BE2C (cell line): ENCODE measurements around the gene SNX5.

ENCODE experiments used
- DNase-seq: peaks from one replicate; pipeline ENCODE4 v3.0.0-alpha.2; 2020
- H3K27me3 ChIP-seq: fragments of 250-450 bp; sonication (Bioruptor Pico); 2 replicates; pipeline ENCODE4 v1.5.1; 2020; ENCODE audit warnings: mild to moderate bottlenecking
- H3K36me3 ChIP-seq: fragments of 250-450 bp; sonication (Bioruptor Pico); 2 replicates; pipeline ENCODE4 v1.5.1; 2020; ENCODE audit warnings: mild to moderate bottlenecking
- H3K4me1 ChIP-seq: fragments of 250-450 bp; sonication (Bioruptor Pico); 2 replicates; pipeline ENCODE4 v1.5.1; 2020
- H3K4me3 ChIP-seq: 2 replicates; pipeline ENCODE4 v1.5.1; 2011; ENCODE audit warnings: low read depth, low read length
- H3K9me3 ChIP-seq: fragments of 250-450 bp; sonication (Bioruptor Pico); 2 replicates; pipeline ENCODE4 v1.5.1; 2020
- CTCF ChIP-seq: IDR thresholded peaks from 2 replicates; pipeline ENCODE4 v1.5.1; 2012; ENCODE audit warnings: mild to moderate bottlenecking, low read depth, low read length

SNX5 gene

DNA sequence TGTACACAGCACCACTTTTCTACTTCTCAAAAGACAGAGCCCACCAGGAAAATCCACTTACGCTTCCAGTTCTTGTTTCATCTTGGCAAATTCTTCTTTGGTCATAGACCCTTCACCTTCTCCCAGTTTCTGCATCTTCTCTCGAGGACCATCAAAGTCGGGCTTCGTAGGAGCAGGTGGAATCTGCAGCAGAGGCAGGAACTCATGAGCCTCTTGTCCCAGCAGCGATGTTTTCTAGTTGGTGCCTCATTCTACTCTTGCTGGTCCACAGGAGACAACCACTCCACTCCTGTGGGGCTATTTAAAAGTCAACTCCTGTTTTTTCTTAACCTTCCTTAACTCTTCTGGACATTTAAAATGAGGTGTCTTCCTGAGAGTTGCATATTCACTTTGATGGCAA is 14.7 kb downstream of the SNX5 start:
- Histone ChIP-seq H3K4me1 (peaks cover 6% of the 10 kb centered on the region), H3K27me3 (no peaks in the 10 kb centered on the region), H3K4me3 (no peak overlapping the region), H3K9me3 (no peaks in the 10 kb centered on the region), H3K36me3 (peaks cover 87% of the 10 kb centered on the region)
- no peak for TF ChIP-seq CTCF
- DNase-seq: no peak

DNA sequence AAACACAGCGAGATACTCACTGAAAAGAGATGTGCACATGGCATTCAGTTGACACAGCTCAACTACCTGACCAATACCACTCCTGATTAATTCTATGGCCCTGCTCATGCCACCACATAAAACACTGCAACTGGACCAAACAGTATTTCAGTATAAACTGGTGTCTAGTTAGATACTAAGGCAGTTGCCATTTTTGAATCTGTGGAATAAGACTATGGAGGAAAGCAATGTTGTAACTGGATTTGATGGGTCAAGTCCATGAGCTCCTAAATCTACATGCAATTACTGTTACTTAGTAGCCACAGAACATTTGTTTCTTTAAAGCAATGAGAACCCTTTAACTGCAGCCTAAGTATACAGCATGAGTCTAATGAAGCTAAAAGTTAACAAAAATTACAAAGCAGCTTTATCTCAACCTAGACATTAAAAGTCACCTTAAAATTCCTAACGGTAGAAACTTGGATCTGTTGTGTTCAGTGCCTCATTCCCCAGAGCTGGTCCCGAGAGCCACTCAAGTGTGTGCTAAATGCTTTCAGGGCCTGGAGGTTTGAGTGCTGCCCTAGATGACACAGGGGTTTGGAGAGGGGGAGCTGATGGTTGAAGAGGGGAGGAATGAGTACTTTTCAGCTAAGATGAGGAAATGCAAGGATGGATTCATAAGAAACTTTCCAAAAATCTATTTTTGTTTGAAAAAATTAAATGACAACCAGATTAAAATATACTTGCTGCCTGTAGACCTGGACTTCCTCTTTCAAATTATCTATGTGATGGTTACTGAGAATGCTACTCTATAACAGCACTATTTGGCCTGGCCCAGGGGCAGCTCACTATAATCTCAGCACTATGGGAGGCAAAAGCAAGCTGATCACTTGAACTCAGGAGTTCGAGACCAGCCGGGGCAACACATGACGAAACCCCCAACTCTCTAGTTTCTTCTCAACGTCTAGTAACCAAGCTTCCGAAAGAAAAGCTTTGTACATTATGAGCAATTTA is 15.6 kb downstream of the SNX5 start:
- no peak for TF ChIP-seq CTCF
- H3K36me3 ChIP-seq: peaks cover 95% of the 10 kb centered on the region
- no peaks in the 10 kb centered on the region for H3K4me1 ChIP-seq
- H3K9me3 ChIP-seq: no peaks in the 10 kb centered on the region
- H3K4me3 ChIP-seq: no peak overlapping the region
- DNase-seq: no peak
- H3K27me3 ChIP-seq: no peaks in the 10 kb centered on the region

DNA sequence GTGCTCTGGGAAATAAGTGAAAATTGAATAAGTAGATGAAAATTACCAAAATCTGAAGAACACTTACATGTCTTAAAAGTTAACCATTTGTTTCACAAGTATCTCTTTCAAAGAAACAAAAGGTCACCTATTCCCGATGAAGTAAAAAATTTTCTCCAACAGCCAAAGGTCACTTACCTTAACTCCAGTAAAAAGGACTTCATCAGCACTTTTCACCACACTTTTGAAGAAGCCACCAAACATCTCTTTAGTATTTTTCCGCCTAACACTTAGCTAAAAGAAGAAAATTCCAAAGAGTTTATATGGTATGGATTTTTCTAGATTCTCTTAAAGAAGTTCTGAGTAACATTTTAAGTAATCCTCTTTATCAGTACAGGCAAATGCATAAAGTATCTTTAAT is 17.3 kb downstream of the SNX5 start:
- DNase-seq: no peak
- Histone ChIP-seq H3K9me3 (no peaks in the 10 kb centered on the region), H3K4me3 (no peak overlapping the region), H3K27me3 (no peaks in the 10 kb centered on the region), H3K4me1 (no peaks in the 10 kb centered on the region), H3K36me3 (peaks cover 100% of the 10 kb centered on the region)
- no peak for TF ChIP-seq CTCF

DNA sequence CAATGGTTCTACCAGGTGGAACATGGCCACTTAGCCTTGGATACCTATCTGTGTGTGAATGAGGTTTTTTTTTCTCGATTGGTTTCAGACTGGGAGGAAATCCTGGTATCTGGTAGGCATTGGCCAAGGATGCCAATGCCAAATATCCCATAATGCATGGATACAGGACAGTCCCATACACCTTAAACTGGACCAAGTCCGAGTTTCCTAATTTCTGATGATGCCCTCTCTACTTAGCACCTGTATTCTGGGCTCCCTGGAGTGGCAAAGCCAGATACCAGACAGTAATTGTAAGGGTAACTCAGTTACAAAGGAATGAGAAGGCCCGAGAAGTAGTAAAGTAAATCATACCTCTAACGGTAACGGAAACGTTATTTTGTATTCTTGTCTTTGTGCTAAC is 17.9 kb downstream of the SNX5 start:
- Histone ChIP-seq H3K4me3 (no peak overlapping the region), H3K4me1 (no peaks in the 10 kb centered on the region), H3K27me3 (no peaks in the 10 kb centered on the region), H3K36me3 (peaks cover 100% of the 10 kb centered on the region), H3K9me3 (no peaks in the 10 kb centered on the region)
- DNase-seq: no peak
- TF ChIP-seq CTCF: no peak

GRCh38 chr20:17949899-17950298 is 18.7 kb downstream of the SNX5 start:
- Histone ChIP-seq H3K27me3 (no peaks in the 10 kb centered on the region), H3K36me3 (peaks cover 100% of the 10 kb centered on the region), H3K4me3 (no peak overlapping the region), H3K9me3 (no peaks in the 10 kb centered on the region), H3K4me1 (no peaks in the 10 kb centered on the region)
- DNase-seq: no peak
- no peak for TF ChIP-seq CTCF

DNA sequence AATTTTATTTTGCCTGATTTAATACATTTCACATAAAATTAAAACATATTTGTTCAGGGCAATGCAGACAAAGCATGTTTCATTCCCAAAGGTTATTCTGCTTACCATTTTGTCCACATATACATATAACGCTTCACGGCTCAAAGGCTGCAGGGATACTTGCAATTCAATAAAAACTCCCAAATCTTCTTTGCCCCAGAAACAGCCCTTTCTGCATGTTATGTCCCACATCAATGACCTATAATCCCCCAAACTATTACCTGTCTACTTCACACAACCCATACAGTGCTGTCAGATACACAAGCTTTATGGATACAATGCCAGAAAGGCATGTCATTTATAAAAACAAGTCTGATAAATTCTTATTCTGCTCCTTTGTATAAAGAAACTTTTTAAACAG is 20.2 kb downstream of the SNX5 start:
- Histone ChIP-seq H3K4me3 (no peak overlapping the region), H3K36me3 (peaks cover 100% of the 10 kb centered on the region), H3K9me3 (no peaks in the 10 kb centered on the region), H3K4me1 (no peaks in the 10 kb centered on the region), H3K27me3 (no peaks in the 10 kb centered on the region)
- TF ChIP-seq CTCF: no peak
- no peak for DNase-seq
